Measurements from ENCODE around the gene SHFL. TPM values are rescaled to one million over a fixed set of nuclear protein-coding genes. Genes with fewer than 3 reads are reported as not detected.

Gene SHFL
- total RNA-seq: 9.7 TPM
- long read RNA-seq, transcript C19orf66-201 (8 exons, 2,117 nt): major isoform, 7 of 11 reads
- long read RNA-seq, partial matches to known transcripts: 1 of 11 reads
- long read RNA-seq, other reads (novel, unspliced or antisense): 0 of 11 reads

GRCh38 chr19:10085641-10086590 is at the start of gene SHFL:
SHFL (plus strand) TSS chr19:10086317; CDS start chr19:10086428, 111 bp downstream.
- intact Hi-C loops (cut with DNase I): no loop called here

GRCh38 chr19:10036601-10037071 is 49.5 kb upstream of the SHFL start:
- DNase-seq (ENCODE audit: missing footprints): no peak
- ATAC-seq: no peak
- intact Hi-C loops (cut with DNase I): no loop called here

More at GRCh38 chr19:10085641-10086590, at the start of gene SHFL:
- DNase-seq (ENCODE audit: missing footprints) (peak; percentile 90), ATAC-seq (peak; percentile 91)

- ATAC-seq (no peak), DNase-seq (ENCODE audit: missing footprints) (no peak)
- intact Hi-C loops (cut with DNase I): no loop called here
Measured at GRCh38 chr19:10037367-10037766, 48.8 kb upstream of the SHFL start.

DNA sequence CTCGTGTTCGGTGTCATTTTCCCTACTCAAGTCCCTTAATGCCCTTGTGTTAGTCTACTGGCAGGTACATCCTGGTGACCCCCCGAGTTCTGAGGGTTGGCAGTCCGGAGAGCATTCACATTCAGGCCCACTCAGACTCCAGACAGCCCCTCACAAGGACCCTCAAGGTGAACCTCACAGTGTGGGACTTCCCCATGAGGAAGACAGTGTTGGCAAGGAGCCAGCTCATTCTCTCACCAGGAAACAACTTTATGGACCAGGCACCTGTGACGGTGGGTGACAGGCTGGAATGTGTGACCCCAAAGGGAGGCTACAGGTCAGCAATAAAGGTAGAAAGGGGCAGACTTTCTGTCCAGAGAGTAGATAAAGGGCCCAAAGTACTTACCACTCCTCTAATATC is 48.3 kb upstream of the SHFL start:
- DNase-seq (ENCODE audit: missing footprints) (no peak), ATAC-seq (no peak)
- intact Hi-C loops (cut with DNase I): no loop called here

GRCh38 chr19:10043286-10043927 is 42.7 kb upstream of the SHFL start:
- ATAC-seq: no peak
- no peak for DNase-seq (ENCODE audit: missing footprints)
- intact Hi-C loops (cut with DNase I): no loop called here

DNA sequence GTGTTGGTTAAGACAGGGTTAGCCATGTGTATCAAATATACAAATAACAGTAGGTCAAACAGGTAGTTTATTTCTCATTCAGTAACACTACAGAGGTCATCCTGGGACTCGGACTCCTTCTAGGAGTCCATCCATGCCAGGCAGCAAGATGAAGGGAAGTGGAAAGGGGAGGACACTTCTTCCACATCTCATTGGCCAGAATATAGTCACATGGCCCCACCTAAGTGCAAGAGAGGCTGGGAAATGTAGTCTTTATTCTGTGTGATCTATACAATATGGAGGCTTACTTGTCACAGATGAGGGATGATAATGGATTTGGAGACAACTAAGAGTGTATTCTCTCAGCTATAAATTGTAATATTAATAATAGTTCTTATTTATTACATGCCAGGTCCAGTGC is 41.7 kb upstream of the SHFL start:
- ATAC-seq (no peak), DNase-seq (ENCODE audit: missing footprints) (no peak)
- intact Hi-C loops (cut with DNase I): no loop called here

- ATAC-seq (no peak), DNase-seq (ENCODE audit: missing footprints) (no peak)
- intact Hi-C loops (cut with DNase I): no loop called here
Measured at GRCh38 chr19:10045371-10045770, 40.7 kb upstream of the SHFL start.

GRCh38 chr19:10049626-10050025 is 36.5 kb upstream of the SHFL start:
- ATAC-seq (no peak), DNase-seq (ENCODE audit: missing footprints) (no peak)
- intact Hi-C loops (cut with DNase I): no loop called here

DNA sequence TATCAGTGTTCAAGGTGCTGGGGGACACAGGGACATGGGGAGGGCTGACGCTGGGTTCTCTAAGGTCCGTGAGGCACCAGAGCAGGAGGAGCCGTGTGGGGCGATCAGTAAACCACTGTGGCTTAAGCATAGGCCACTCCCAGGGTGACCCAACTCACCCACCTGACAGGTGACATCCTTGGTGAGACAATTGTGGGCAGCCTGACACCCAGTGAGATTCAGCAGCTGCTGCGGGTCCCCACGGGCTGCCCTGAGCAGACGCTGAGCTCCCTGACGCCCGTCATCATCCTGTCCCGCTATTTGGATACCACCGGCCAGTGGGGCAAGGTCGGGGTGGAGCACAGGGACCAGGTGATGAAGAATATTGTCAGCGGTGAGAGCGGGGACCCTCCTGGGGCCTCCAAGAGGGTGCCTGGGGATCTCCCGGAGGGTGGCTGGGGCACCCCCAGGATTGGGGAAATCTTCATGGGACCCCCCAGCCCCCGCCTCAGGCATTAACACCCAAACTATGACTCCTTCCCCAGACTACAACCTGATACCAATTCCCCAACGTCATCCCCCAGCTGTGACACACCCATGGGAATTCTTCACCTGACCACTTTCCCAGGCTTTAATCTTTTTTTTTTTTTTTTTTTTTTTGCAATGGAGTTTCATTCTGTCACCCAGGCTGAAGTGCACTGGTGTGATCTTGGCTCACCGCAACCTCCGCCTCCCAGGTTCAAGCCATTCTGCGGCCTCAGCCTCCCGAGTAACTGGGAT is 33.3 kb upstream of the SHFL start:
- intact Hi-C loops (cut with DNase I): no loop called here
- ATAC-seq (no peak), DNase-seq (ENCODE audit: missing footprints) (no peak)

DNA sequence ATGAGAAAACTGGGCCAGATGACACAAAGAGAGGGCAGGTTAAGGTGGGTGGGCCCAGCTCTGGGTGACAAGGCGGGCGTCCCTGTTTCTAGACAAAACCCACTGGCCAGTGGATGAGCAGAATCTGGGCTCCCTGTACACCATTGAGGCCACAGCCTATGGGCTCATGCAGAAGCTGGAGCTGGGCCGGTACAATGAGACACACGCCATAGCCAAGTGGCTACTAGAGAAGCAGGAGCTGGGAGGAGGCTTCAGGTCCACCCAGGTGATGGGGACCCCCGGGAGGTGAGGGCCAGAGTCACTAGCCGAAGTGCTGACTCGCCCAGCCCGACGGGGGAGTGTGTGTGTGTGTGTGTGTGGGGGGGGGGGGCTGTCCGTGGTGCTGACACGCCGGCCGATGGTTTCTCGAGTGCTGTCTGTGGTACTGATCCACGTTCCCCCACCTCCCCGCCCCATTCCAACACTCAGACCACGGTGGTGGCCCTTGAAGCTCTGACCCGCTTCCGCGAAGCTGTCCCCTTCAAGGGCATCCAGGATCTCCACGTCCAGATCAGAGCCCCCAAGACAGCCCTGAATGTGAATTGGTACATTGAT is 24.3 kb upstream of the SHFL start:
- intact Hi-C loops (cut with DNase I): no loop called here
- no peak for DNase-seq (ENCODE audit: missing footprints)
- no peak for ATAC-seq

DNA sequence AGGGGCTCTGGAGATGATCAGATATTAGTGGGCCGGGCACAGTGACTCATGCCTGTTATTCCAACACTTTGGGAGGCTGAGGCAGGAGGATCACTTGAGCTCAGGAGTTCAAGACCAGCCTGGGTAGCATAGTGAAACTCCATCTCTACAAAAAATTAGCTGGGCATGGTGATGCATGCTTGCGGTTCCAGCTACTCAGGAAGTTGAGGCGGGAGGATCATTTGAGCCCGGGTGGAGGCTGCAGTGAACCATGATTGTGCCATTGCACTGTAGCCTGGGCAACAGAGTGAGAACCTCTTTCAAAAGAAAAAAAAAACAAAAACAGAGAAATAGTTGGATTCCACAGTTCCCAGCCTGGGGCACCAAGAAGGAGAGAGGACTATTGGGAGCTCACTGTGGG is 17.9 kb upstream of the SHFL start:
- no peak for ATAC-seq
- intact Hi-C loops (cut with DNase I): no loop called here

DNA sequence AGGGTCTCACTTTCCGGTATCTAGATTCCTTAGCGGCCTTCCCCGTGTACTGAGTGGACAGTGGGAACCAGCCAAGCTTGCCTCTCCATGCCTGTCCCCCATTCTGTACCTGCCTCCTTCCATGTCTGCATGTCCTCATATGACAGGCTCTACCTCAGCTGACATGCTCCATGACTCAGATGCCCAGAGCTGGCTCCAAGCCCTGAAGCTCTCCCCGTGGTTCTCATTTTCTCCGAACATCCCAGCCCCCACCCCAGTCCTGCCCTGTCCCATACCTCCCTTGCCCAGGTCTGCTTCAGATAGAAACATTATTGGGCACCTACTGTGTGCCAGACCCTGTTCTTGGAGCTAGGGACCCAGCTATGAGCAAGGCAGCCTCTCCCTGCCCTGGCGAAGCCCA is 17.1 kb upstream of the SHFL start:
- intact Hi-C loops (cut with DNase I): no loop called here
- ATAC-seq: no peak
- no peak for DNase-seq (ENCODE audit: missing footprints)

More for the DNA sequence above, 17.9 kb upstream of the SHFL start:
- DNase-seq (ENCODE audit: missing footprints): no peak

DNA sequence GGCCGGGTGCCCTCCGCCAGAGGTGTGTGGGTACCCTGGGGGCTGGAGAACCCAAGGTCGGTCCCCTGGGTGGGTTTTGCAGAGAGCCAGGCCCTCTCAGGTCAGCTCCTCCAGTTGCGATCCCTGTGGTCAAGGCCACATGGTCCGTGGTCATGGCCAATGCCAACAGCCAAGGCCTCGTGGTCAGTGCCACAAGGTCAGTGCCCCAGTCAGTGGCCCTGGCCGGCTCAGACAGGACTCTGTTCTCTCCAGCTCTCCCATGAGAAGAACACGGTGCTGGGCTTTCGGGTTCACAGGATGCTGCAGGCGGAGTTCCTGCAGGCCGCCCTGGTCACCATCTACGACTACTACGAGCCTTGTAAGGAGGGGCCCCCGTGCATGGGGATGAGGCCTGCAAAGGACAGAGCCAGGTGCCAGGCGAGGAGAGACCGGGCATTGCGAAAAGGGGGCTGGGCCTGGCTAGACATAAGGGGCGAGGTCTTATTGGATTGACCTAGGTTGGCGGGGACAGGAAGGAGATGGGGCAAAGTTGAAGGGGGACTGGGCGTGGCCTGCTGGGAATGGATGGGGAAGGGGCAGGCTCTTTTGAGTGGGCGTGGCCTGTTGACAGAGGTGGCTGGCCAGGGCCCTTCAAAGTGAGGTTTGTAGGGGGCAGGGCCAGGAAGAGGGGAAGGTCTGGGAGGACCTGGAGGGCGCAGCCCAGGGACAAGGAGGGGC is 15.2 kb upstream of the SHFL start:
- ATAC-seq (no peak), DNase-seq (ENCODE audit: missing footprints) (no peak)
- intact Hi-C loops (cut with DNase I): no loop called here

DNA sequence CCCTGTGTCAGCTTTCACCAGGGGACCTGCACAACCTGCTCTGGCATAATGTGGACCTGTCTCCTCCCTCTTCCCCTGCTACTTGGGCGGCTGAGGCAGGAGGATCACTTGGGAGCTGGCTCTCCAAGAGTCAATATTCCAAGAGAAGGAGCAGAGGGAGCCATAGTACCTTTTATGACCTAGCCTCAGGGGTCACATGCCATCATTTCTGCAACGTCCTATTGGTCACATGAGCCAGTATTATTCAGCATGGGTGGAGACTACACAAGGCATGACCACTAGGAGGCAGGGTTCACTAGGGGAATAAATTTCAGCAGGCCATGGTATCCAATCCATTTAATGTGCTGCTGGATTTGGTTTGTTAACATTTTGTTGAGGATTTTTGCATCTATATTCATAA is 12.0 kb upstream of the SHFL start:
- intact Hi-C loops (cut with DNase I): no loop called here
- ATAC-seq: no peak
- no peak for DNase-seq (ENCODE audit: missing footprints)

GRCh38 chr19:10076535-10076934 is 9.6 kb upstream of the SHFL start:
- DNase-seq (ENCODE audit: missing footprints) (no peak), ATAC-seq (no peak)
- intact Hi-C loops (cut with DNase I): no loop called here

DNA sequence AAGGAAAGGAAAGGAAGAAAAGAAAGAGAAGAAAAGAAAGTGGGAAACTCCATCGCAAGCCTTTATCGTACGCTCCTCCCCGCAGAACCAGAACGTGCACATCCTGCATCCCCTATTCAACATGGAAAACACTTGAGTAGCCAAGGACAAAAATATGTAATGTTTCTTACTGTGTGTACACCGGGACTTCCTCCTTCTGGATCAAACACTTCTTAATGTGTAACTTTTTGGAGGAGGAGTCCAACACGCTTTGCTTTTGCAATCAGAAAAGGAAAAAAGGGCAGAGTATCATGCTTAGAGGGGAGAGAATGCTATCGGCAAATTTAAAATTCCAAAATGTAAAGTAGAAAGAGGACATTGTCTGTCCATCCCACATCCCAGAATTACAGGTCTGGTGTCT is 7.8 kb upstream of the SHFL start:
- intact Hi-C loops (cut with DNase I): no loop called here
- ATAC-seq: no peak
- no peak for DNase-seq (ENCODE audit: missing footprints)

DNA sequence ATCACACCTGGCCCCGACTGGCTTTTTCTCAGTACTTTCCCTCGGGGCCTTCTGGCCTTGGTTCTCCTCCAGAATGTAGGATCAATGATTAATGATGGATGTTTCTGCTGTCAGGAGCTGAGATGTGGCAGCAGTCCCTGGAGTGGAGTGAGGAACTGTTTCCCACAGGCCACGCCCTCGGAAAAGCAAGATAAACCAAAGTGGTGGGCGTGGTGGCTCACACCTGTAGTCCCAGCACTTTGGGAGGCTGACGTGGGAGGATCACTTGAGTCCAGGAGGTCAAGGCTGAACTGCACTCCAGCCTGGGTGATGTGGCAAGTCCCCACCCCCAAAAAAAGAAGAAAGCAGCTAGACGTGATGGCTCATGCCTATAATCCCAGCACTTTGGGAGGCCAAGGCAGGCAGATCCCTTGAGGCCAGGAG is 7.1 kb upstream of the SHFL start:
- intact Hi-C loops (cut with DNase I): no loop called here
- DNase-seq (ENCODE audit: missing footprints): no peak
- no peak for ATAC-seq

DNA sequence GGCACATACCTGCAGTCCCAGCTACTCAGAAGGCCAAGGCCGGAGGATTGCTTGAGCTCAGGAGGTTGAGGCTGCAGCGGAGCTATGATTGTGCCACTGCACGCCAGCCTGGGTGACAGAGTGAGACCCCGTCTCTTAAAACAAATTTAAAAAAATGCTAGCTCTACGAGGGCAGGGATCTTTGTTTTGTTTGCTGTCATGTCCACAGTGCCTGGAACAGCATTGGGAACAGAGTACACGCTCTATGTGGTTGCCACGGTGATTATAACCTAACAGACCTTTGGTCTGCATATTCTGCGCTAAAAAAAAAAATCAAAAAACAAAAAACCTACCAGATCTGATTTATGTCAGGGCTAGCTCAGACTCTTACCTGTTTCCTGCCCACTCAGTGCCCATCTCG is 2.2 kb upstream of the SHFL start:
- intact Hi-C loops (cut with DNase I): no loop called here
- ATAC-seq: no peak
- DNase-seq (ENCODE audit: missing footprints): no peak

All from Right ventricle myocardium inferior (tissue), 1 donor.